OCI-M2 (cell line): ENCODE measurements around the gene NEO1.

Source experiments
- DNase-seq: peaks from one replicate; lab custom pipeline; 2025; ENCODE audit not compliant: unreplicated experiment; lab: John Stamatoyannopoulos, UW

NEO1 gene

DNA sequence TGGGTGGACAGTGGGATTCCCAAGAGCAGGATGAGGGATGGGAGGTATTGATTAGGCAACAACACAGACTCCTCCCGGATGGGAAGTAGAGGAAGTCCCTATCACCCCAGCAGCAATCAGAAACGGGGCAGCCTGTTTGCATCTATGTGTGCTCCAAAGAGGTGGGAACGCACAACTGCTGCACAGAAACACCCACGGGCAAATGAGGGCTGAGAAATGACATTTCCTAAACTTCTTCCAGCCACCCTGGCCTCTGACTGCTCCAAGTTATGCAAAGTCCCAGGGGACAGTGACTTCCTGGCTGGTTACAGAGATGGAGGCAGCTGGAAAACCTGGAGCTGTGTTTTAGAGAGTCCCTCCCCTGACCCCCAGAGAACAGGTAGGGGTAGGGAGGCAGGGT, 273.9 kb downstream of the NEO1 start:
- no peak for DNase-seq

- DNase-seq: no peak
These were observed 276.0 kb downstream of the NEO1 start for GRCh38 chr15:73328149-73328820.

GRCh38 chr15:73328981-73329380, 276.7 kb downstream of the NEO1 start:
- DNase-seq: no peak

DNA sequence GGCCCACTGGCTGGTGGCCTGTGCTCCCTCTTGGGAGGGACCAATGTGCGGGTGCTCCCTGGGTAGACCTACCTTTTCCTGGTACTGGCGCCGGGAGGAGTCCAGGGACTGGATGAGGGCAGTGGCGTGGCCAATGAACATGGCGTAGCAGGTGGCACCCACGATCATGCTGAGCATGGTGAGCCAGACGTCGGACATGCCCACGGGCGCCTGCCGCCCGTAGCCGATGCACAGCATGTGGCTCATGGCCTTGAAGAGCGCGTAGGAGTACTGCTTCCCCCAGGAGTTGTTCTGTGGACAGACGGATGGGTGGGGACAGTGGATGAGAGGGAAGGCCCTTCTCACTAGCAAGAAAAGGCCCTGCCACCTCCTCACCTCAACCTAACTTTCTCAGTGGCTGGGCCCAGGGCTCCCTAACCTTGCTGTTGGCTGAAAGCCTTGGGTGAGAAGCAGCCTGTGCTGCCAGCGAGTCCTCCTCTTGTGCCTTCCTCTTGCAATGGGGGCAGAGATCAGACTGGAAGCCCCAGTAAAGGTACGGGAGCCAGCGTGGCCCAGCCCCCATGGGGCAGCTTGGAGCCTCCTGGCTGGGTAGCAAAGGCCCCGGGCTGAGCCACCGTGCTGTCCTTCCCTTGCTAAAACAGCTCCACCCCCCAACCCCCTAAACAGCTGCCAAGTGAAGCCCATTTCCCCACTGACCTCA, 277.4 kb downstream of the NEO1 start:
- DNase-seq: no peak

DNA sequence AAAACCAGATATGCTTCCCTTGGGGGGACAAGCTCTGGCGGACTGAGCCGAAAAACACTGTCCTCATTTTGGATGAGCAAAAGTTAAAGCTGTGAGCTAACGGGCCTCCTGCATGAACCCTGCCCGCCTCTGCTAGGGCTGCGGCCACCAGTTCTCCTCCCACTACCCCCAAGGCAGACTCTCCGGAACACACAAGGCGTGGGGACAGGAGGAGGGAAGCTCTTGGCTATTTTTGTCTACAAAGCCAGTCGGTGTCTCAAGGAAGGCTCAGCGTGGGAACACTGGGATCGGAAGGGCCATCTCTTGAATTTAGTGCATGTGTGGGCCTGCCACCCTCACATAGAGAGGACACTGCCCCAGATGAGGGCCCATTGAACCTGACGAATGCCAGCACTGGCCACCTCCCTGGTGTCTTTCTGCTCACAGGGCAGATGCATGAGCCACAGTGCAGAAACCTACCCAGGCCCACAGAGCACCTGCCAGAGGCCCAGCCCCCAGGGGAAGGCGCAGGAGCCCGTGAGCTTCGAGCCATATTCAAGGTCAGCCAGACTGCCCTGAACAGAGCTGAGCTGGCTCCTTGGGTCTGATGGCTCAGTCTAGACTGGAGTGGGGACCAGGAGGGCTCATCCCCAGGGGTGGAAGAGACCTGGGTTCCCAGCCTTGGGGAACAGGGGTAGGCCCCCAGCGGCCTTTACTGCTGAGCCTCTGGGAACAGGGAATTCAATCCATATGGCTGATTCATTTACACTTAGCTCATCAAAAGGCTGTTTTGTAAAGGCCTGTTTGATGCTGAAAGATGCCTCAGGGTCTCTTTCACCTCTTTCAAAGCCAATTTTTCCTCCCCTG, 278.2 kb downstream of the NEO1 start:
- DNase-seq: no peak

DNA sequence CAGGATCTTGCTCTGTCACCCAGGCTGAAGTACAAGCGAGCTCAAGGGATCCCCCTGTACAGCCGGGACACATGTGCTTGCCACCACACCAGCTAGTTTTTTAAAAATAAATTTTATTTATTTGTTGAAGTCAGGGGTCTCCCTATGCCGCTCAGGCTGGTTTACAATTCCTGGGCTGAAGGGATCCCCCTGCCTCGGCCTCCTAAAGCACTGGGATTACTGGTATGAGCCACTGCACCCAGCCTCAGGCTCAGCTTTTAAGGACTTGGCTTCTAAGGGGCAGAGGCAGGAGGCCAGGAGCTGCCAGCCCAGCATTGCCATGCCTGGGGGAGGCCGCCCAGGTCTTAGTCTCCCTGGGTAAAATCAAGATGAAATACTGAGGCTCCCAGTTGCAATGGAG, 279.2 kb downstream of the NEO1 start:
- no peak for DNase-seq

DNA sequence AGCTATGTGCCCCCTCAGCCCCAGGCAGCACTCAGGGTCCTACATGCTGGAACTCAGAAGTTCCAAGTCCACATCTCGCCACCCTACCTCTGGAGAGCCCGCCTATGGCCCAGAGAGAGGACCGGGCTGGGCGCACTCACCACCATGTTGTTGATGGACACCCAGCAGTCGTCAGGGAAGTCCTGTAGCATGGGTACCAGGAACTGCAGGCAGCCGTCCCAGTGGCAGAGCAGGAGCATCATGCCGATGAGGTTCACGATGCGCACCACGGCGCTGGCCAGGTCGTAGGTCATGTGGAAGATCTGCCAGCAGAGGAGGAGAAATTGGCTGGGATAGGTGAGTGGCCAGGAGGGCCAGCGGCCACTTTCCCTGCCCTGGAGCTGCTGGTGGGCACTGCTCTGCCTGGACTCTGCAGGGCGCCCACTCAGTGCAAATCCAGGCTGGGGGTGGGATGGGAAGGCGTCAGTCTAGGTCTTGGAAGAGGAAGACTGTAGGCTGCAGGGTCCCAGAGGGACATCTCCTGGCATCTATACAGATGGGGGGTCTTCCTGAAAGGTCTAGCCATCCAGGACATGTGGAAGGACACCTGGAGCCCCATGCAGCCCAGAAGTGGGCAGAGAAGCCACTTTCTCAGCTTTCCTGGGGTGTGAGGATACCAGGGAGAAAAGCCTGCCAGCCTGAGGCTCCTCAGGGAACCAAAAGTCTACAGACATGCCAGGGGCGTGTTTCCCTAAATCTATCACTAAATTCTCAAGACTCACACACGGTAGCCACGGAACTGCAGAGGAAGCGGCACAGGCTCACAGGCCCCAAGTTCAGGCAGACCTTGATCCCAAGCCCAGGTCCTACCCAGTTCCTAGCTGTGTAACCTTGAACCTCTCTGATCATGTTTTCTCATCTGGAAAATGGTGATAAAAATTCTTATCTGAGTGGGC, 280.0 kb downstream of the NEO1 start:
- DNase-seq: no peak

GRCh38 chr15:73333001-73333400, 280.7 kb downstream of the NEO1 start:
- no peak for DNase-seq

DNA sequence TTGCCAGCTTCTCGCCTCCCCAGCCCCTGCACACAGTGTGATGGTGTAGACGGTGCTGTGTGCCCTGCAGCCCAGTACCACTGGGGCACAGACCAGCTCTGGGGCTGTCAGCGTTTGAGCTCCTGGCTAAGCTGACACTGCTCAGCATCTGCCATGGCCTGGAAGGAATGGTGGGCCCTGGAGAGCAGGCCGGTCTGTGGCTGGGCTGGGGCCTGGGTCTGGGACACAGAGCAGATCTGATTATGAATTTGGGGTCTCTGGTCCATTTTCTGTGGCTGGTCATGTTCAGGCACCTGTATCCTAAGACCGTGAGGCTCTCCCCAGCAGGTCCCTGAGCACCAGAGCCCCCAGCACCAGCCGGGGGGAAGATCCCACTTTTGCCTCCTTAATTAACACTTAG, 281.8 kb downstream of the NEO1 start:
- no peak for DNase-seq

DNA sequence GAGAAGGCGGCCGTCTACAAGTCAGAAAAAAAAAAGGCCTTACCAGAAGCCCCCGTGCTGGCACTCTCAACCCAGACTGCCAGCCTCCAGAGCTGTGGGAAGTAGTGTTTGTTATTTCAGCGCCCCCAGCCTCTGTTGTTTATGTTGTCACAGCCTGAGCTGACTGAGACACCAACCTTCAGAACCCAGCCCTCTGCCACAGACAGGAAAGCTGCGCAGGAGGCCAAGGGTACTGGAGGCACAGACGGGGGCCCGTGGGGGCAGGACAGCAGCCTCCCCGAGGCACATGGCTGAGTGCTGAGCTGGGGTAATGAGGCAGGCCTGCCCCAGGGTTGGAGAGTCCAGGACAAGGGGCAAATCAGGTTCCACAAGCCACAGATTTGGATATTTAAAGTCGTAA, 282.8 kb downstream of the NEO1 start:
- DNase-seq: no peak

DNA sequence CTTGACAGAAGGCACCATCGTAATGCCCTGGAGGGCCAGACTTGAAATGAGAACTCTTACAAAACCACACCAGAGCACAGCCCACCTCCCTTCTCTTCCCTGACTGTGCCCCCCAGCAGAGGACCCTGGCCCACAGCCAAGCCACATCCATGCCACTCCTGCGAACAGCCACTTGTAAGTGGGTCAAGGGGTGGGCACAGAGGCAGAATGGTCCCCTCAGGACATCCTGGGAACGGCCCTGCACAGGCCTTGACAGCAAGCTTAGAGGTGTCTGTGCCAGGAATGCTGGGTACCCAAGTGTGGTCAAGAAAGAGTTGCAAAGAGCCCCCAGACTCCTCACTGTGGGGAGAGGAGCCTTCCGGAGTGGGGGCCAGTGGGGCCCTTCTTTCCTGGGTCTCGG, 283.2 kb downstream of the NEO1 start:
- no peak for DNase-seq

DNA sequence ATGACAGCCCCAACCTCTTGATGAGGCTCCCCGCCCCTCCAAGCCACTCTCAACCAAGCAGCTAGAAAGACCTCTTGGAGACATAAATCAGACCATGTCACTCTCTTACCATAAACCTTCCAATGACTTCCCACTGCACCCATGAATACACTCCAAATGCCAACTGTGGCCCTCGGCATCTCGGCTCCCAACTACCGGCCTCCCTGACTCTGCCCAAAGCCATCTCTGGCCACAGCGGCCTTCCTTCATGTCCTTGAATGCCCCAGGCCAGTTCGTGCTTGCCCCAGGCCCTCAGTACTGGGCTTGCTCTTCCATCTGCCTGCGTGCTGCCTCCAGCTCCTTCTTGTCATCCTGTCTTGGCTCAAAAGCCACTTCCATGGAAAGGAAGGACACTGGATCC, 284.5 kb downstream of the NEO1 start:
- no peak for DNase-seq

GRCh38 chr15:73337187-73337586, 284.9 kb downstream of the NEO1 start:
- DNase-seq: no peak

- DNase-seq: no peak
These were observed 285.8 kb downstream of the NEO1 start for GRCh38 chr15:73338058-73338457.

- DNase-seq: no peak
These were observed 286.5 kb downstream of the NEO1 start for GRCh38 chr15:73338606-73339374.

DNA sequence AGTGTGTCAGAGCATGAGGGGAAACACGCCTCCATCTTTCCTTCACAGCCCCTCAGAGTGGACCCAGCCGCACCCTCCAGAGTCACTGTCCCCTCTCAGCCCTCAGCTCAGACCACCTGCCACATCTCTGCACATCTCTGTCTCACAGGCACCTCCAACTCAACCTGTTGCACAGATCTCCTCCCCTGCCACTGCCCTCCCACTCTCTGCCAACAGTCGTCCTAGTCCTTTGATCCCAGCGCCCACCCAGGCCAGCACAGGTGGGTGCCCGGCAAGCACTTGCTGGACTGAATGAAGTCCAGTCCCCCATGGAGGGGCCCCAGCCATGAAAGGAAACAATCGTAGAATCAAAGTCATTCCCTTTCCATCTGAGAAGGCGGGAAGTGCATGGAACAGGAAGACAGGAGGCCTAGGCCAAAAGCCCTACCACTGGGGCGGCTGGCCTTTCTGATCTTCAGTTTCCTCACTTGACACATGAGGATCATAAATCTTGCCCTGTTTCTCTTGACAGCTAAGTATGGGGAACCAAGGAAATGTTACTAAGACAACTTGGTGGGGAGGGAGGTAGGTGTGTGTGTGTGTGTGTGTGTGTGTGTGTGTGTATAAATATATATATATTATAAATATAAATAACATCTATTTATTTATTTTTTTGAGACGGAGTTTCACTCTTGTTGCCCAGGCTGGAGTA, 288.4 kb downstream of the NEO1 start:
- DNase-seq: no peak

GRCh38 chr15:73341886-73342600, 289.8 kb downstream of the NEO1 start:
- no peak for DNase-seq

GRCh38 chr15:73344056-73344455, 291.8 kb downstream of the NEO1 start:
- no peak for DNase-seq

GRCh38 chr15:73345658-73346057, 293.4 kb downstream of the NEO1 start:
- DNase-seq: no peak
